GM18951 (cell line): ENCODE measurements around the gene NUPR2.
A peak's percentile ranks its signal among the peaks of the same experiment; 100 is the strongest.
"Not testable (repeated sequence)": the region's sequence is repeated elsewhere in the genome, so short reads cannot be mapped to it uniquely, and the experiment has no call there.

ENCODE experiments used
- POLR2A ChIP-seq: IDR thresholded peaks from 4 replicates; pipeline ENCODE4 v1.6.1; 2011; ENCODE audit warnings: mild to moderate bottlenecking; ENCODE audit not compliant: insufficient read length, insufficient read depth; ENCODE audit errors: extremely low read depth
- in situ Hi-C: fragments of 300-500 bp; cut with MboI; formaldehyde crosslinking; loops from one replicate; pipeline ENCODE4 v1.12.0; 2022; ENCODE audit warnings: low sequenced_read_pairs, mixed read lengths, inconsistent platforms; ENCODE audit not compliant: unreplicated experiment

Gene NUPR2

DNA sequence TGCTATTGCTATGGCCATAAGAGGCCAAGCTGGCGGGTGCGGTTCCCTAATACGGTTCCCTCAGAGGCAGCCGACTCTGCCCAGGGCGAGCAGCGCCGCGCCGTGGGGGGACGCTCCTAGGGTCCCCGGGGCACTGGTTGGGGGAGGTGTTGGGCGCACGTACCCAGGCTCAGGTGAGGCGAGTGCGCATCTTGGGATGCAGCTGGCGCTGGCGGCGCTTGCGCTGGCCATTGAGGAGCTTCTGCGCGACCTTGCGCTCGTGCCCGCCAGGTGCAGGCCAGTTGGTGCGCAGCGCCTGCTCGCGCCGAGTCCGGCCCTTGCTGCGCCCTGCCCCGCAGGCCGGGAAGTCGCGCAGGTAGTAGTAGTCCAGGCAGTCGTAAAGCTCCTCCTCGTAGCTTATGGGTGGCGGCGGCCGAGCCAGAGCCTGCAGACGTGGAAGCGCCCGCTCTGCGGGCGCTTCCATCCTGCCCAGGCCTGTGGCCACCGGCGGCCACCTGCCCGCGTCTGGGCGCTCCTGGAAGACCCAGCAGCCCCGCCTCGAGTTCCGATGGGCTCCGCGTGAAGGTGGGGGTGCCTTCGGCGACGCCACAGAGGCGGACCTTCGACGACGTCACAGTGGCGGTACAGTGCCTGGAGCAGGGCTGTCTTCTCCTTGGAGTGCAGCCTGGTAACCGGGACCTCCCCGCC lies at the start of gene NUPR2:
Gene NUPR2, minus strand, starts transcription at position 566 of the 687 bp plus-strand sequence. Its CDS starts 103 bp downstream, at position 463.
- in situ Hi-C loops = no loop called here
- no peak for TF ChIP-seq POLR2A

DNA sequence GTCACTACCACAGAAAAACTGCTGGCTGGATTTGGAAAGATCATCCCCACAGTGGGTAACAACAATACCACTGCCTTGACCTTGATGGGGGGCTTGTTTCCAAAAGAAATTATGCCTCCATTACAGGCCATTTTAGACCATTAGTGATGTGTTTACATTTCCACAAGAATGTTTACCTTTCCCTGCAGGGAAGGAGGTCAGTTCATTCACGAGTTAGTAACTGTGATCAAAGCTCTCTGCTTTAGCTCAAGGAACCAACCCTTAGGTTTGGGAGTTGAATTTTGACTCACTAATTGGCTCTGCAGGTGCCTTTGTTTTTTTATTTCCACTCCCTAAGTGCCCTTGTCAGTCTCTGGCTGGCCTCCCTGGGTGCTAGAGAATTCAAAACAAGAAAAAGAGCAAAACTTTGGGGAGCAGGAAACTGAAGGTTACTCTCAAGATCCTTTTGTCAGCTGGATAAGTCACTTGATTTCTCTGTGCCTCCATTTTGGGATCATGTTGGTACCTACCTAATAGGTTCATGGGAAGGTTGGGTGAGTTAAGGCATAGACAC lies 41.1 kb upstream of the NUPR2 start:
- in situ Hi-C loops = no loop called here
- no peak for TF ChIP-seq POLR2A

GRCh38 chr7:56131062-56131461 lies 14.8 kb upstream of the NUPR2 start:
- in situ Hi-C loops = not testable (repeated sequence)

DNA sequence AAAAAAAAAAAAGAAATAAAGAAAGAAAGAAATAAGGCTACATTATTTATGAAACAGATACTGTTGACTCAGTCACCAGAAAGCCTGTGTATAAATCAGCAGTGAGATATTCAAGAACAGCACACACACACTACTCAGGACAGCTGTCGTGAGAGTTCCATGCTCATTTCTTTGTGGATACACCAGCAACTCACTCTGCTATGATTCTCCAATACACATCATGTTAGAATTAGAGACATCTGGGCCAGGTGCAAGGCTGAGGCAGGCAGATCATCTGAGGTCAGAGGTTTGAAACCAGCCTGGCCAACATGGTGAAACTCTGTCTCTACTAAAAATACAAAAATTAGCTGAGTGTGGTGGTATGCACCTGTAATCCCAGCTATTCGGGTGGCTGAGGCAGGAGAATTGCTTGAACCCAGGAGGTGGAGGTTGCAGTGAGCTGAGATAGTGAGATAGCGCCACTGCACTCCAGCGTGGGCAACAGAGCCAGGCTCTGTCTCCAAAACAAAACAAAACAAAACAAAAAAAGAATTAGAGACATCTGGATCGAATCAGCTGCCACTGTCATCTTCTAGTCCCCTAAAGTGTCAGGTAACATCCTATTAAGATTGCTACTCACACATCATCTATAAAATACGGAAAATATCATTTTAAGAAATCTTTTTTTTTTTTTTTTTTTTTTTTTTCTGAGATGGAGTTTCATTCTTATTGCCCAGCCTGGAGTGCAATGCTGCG lies 11.2 kb upstream of the NUPR2 start:
- TF ChIP-seq POLR2A = no peak
- in situ Hi-C loops = no loop called here

- in situ Hi-C loops = no loop called here
- no peak for TF ChIP-seq POLR2A
These were observed 9.6 kb upstream of the NUPR2 start for GRCh38 chr7:56125831-56126230.

DNA sequence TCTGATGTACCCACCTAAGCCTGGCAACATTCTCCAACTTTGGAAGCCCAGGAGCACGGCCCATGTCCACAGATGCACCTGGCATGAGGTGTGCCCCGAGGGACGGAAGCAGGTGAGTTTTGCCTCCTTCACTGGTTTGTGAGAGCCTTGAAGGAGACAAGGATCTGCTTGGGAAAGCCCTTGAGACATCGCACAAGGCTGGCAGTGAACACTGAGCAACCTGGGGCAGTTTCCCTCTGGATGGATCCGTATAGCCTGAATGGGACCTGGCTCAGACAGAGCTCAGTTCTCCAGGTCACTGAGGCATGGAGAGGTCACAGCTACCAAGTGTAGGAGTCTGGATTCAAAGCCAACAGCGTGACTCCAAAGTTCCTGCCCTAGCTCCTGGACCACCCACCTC lies 8.8 kb upstream of the NUPR2 start:
- no peak for TF ChIP-seq POLR2A
- in situ Hi-C loops = no loop called here

- TF ChIP-seq POLR2A = no peak
- in situ Hi-C loops = no loop called here
These were observed 5.2 kb upstream of the NUPR2 start for GRCh38 chr7:56121440-56121839.

GRCh38 chr7:56112244-56112643 lies 4.0 kb downstream of the NUPR2 start:
- in situ Hi-C loops = not testable (repeated sequence)

DNA sequence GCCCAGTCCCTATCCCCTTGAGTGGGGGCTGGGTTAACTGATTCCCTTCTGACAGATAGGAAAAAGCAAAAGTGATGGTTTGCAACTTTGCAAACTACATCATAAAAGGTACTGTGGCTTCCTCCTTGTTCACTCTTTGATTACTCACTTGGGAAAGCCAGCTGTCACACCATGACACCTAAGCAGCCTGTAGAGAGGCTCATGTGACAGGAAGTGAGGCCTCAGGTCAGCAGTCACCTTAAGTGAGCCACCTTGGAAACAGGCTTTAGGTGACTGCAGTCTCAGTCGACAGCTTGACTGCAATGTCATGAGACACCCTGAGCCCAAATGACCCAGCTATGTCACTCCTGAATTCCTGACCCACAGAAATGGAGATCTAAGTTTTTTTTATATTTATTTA lies 5.6 kb downstream of the NUPR2 start:
- in situ Hi-C loops = no loop called here
- no peak for TF ChIP-seq POLR2A

DNA sequence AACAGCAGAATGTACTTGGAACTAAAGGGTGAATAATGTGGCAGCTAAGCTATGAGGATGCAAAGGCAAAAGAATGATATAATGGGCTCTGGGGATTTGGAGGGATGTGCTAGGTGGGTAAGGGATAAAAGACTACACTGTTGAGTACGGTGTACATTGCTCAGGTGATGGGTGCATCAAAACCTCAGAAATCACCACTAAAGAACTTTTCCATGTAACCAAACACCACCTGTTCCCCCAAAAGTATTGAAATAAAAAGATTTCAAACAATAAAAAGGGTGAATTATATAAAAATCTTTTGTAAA lies 8.3 kb downstream of the NUPR2 start:
- no peak for TF ChIP-seq POLR2A
- in situ Hi-C loops = no loop called here

DNA sequence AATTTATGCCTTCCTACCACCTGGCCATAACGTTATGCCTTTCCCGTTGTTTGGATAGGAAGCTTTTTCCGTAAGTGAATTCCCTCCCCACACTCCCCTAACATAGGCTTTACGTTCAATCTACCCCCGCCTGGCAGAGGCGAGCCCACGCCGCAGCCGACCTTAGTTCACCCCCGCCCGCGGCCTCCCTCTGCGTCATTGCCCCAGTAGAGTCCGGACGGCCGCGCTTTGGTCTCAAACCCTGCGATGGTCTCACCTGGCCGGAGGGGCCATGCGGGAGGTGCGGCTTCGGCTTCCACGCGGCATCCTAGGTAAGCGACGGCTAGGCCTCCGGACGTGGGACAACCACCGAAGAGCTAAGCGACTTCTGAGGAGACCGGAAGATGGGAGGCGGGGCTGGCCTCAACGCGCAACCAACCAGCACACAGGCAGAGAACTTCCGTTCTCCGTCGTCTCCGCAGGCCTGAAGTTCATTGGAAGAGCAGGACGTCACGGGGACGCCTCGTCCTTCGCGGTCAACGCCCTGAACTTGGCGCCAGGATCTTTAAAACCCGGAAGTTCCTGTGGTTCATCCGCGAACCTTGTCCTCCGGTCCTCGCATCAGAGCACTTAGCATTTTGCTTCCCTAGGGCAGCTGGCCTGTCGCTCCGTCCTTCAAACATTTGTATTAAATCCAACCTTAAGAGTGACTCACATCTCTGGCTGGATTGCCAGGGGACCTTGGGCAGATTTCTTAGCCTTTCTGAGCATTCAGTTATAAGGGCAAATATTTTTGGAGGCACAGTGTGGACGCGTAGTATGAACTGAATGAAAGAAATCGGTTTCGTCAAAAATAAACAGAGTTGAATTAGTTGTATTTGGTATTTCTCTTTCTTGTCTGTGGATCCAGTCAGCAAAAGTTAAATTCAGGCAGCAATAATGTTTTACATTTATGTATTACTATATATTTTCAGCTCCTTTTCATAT lies 9.8 kb downstream of the NUPR2 start, which contains the start of gene CHCHD2:
Gene CHCHD2, minus strand, starts transcription at position 369 of the 966 bp plus-strand sequence. Its CDS starts 63 bp downstream, at position 306.
- in situ Hi-C loops = no loop called here
- TF ChIP-seq POLR2A = peak; percentile 83

- in situ Hi-C loops = no loop called here
- TF ChIP-seq POLR2A = no peak
These were observed 10.7 kb downstream of the NUPR2 start for GRCh38 chr7:56105508-56105907.

DNA sequence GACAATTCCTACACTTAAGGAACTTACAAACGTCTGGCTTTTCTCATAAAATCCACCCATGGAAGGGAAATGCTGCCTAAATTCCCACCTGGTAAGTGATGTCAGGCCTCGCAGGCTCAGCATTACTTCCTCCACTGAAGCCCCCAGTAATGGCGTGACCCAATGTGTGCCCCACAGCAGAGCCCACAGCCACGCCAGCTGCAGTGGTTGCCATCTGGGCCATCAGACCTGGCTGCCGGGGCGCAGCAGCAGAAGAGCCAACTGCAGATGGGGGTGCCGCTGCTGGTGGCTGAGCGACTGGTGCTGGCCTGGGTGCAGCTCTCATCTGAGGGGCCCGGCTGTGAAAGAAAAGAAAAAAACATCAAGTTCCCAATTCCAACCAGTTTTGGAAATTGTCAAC lies 12.1 kb downstream of the NUPR2 start:
- in situ Hi-C loops = not testable (repeated sequence)
